LNCaP clone FGC (cell line): ENCODE measurements around the gene RNFT2.
"Not testable (repeated sequence)": the region's sequence is repeated elsewhere in the genome, so short reads cannot be mapped to it uniquely, and the experiment has no call there.

ENCODE experiments used
- DNase-seq: peaks from one replicate; pipeline ENCODE4 v3.0.0-alpha.2; 2011; ENCODE audit warnings: low read depth
- H3K4me3 ChIP-seq: 2 replicates; pipeline ENCODE4 v1.5.1; 2011; ENCODE audit warnings: mild to moderate bottlenecking, low read depth, low read length, control low read depth
- TF ChIP-seq, protein P1 (sequence below): IDR thresholded peaks from 2 replicates; pipeline ENCODE4 v1.5.1; 2012; ENCODE audit warnings: mild to moderate bottlenecking; ENCODE audit not compliant: control insufficient read depth, insufficient read depth; ENCODE audit errors: extremely low read depth

The RNFT2 gene

DNA sequence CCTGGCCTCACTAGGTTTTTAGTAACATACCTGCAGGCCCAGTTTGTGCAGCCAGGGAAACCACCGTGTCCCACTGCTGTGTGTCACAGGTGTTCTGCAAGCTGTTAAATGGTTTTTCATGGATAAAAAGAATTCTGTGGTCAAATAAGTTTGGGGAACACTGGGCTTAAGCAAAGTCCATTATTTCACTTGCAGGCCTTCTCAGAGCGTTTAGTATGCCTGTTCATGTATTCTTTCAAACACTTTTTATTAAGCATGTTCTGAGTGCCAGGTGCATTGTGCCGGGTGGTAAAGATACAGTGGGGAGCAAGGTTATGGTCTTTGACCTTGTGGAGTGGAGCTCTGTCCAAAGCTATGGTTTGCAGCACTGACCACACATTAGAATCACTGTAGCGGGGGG is 7.4 kb downstream of the RNFT2 start:
- no peak for DNase-seq
- H3K4me3 ChIP-seq = no peak overlapping the region
- TF ChIP-seq, protein P1, sequence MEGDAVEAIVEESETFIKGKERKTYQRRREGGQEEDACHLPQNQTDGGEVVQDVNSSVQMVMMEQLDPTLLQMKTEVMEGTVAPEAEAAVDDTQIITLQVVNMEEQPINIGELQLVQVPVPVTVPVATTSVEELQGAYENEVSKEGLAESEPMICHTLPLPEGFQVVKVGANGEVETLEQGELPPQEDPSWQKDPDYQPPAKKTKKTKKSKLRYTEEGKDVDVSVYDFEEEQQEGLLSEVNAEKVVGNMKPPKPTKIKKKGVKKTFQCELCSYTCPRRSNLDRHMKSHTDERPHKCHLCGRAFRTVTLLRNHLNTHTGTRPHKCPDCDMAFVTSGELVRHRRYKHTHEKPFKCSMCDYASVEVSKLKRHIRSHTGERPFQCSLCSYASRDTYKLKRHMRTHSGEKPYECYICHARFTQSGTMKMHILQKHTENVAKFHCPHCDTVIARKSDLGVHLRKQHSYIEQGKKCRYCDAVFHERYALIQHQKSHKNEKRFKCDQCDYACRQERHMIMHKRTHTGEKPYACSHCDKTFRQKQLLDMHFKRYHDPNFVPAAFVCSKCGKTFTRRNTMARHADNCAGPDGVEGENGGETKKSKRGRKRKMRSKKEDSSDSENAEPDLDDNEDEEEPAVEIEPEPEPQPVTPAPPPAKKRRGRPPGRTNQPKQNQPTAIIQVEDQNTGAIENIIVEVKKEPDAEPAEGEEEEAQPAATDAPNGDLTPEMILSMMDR = no peak

DNA sequence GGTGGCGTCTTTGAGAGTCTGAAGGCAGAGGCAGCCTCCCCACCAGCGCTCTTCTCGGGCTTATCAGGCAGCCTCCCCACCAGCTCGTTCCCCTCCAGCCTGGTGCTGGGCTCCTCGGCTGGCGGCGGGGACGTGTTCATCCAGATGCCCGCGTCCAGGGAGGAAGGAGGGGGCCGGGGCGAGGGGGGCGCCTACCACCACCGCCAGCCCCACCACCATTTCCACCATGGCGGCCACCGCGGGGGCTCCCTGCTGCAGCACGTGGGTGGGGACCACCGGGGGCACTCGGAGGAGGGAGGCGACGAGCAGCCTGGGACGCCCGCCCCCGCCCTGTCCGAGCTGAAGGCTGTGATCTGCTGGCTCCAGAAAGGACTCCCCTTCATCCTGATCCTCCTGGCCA is 11.8 kb downstream of the RNFT2 start:
- DNase-seq = no peak
- TF ChIP-seq, protein P1 = no peak
- H3K4me3 ChIP-seq = no peak overlapping the region

DNA sequence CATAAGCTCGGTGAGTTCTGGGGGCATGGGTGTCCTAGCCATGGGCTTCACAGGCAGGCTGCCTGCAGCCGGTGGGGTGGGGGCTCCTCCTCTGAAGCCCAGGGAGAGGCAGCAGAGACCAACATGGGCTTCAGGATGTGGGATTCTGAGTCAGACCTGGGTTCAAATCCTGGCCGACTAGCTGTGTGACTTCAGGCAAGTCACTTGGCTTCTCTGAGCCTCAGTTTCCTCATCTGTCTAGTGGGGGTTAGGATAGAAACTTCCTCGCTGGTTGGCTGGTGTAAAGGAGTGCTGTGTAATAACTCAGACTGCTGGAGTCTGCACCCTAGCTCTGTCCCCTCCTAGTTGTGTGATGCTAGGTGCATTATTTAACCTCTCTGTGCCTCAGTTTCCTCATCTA is 12.2 kb downstream of the RNFT2 start:
- no peak for DNase-seq
- TF ChIP-seq, protein P1 = no peak
- H3K4me3 ChIP-seq = no peak overlapping the region

DNA sequence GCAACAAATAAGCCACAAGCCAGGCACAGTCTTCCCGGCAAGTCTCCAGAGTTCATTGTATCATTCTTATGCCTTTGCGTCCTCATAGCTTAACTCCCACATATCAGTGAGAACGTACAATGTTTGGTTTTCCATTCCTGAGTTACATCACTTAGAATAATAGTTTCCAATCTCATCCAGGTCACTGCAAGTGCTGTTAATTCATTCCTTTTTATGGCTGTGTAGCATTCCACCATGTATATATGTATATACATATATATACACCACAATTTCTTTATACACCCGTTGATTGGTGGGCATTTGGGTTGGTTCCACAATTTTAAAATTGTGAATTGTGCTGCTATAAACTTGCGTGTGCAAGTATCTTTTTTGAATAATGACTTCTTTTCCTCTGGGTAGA is 16.0 kb downstream of the RNFT2 start:
- not testable (repeated sequence) for H3K4me3 ChIP-seq, DNase-seq

DNA sequence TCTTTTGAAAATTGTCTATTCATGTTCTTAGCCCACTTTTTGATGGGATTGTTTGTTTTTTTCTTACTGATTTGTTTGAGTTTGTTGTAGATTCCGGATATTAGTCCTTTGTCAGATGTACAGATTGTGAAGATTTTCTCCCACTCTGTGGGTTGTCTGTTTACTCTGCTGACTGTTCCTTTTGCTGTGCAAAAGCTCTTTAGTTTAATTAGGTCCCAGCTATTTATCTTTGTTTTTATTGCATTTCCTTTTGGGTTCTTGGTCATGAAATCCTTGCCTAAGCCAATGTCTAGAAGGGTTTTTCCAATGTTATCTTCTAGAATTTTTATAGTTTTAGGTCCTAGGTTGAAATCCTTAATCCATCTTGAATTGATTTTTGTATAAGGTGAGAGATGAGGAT is 16.7 kb downstream of the RNFT2 start:
- not testable (repeated sequence) for DNase-seq, H3K4me3 ChIP-seq

DNA sequence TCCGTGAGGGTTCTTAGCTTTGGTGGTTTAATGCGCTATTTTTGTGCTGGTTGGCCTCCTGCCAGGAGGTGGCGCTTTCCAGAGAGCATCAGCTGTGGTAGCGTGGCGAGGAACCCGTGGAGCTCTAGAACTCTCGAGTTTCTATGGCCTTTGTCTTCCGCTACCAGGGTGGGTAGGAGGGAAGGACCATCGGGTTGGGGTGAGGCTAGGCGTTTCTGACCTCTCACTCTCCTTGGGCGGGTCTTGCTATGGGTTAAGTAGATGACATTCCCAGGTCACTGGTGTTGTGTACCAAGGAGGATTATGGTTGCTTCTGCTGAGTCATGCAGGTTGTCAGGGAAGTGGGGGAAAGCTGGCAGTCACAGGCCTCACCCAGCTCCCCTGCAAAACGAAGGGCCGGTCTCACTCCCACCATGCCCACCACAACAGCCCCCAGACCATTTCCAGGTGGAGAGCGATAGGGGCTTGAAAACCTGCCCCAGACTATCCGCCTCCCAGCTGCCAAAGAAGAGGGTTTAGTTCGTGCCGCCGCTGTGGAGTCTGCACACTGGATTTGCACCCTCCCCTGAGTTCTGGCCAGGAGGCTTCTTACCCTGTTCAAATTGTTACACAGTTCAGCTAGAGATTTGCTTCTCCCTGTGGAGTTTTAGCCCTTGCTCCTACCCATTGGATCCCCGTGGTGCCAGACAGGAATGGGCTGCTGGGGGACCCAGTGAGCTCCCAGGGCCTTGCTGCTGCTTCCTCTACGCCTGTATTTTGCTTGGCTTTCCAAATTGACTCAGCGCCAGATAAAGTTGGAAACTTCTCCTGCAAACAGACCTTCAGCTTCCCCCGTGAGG is 21.9 kb downstream of the RNFT2 start:
- no peak for DNase-seq
- no peak overlapping the region for H3K4me3 ChIP-seq
- TF ChIP-seq, protein P1 = no peak

DNA sequence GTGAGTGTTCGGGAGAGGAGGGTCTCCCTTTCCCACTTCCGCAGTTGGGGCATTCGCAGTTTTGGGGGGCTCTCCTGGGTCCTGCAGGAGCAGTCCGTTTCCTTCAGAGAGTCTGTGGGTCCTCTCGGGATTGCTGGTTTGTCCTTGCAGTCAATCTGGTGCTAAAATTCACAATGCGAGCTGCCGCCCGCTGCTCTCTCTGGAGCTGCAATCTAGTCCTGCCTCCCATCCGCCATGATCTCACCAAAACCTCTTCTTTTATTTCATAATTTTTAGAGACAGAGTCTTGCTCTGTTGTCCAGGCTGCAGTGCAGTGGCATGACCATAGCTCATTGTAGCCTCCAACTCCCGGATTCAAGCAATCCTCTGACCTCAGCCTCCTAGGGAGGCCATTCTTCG is 22.5 kb downstream of the RNFT2 start:
- no peak overlapping the region for H3K4me3 ChIP-seq
- TF ChIP-seq, protein P1 = no peak
- no peak for DNase-seq

DNA sequence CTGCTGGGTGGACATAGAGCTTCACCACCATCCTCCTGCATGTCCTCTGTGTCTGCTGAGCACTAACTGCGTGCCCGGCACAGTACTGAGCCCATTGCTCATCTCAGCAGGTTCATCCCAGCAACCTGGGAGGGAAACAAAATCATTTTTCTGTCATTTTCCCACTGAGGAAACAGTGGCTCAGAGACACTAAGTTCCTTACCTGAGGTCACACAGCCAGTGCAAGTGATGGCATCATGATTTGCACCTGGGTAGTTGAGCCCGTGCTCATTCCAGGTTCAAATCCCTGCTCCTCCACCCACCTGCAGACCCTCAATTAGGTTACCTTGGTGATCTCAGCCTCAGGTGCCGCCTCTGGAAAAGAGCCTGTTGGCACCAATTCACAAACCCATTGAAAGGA is 23.4 kb downstream of the RNFT2 start:
- DNase-seq = no peak
- H3K4me3 ChIP-seq = no peak overlapping the region
- TF ChIP-seq, protein P1 = no peak
